Neural cell (in vitro differentiated cells): ENCODE results near the gene ARSD.

Experiments
- EP300 ChIP-seq: fragments of 450-650 bp; conservative IDR thresholded peaks from 2 replicates; pipeline ENCODE4 v1.6.1; 2014; ENCODE audit warnings: antibody characterized with exemption, mild to moderate bottlenecking, moderate library complexity; ENCODE audit not compliant: poor library complexity, severe bottlenecking
- EZH2 ChIP-seq: fragments of 200-600, 300-800 bp; shearing (Covaris generic), sonication (generic); IDR thresholded peaks from 2 replicates; pipeline ENCODE4 v1.6.1; 2014; ENCODE audit warnings: antibody characterized with exemption, low read length, borderline replicate concordance, mild to moderate bottlenecking; ENCODE audit not compliant: insufficient read depth, poor library complexity, severe bottlenecking
- MXI1 ChIP-seq: fragments of 450-650 bp; conservative IDR thresholded peaks from 2 replicates; pipeline ENCODE4 v1.6.1; 2014; ENCODE audit warnings: antibody characterized with exemption, mild to moderate bottlenecking; ENCODE audit not compliant: poor library complexity, severe bottlenecking
- POLR2AphosphoS5 ChIP-seq: IDR thresholded peaks from 2 replicates; pipeline ENCODE4 v1.6.1; 2012
- RAD21 ChIP-seq: fragments of 450-650 bp; conservative IDR thresholded peaks from 2 replicates; pipeline ENCODE4 v1.6.1; 2014; ENCODE audit warnings: antibody characterized with exemption, mild to moderate bottlenecking, moderate library complexity
- SMC3 ChIP-seq: fragments of 450-650 bp; conservative IDR thresholded peaks from 2 replicates; pipeline ENCODE4 v1.6.1; 2014; ENCODE audit warnings: antibody characterized with exemption, mild to moderate bottlenecking, moderate library complexity; ENCODE audit not compliant: poor library complexity
- TAF1 ChIP-seq: IDR thresholded peaks from 2 replicates; pipeline ENCODE4 v1.6.1; 2012; ENCODE audit warnings: low read depth
- TF ChIP-seq, protein P1 (sequence below): fragments of 450-650 bp; IDR thresholded peaks from 2 replicates; pipeline ENCODE4 v1.5.1; 2014; ENCODE audit warnings: antibody characterized with exemption, mild to moderate bottlenecking, moderate library complexity; ENCODE audit not compliant: poor library complexity, severe bottlenecking
- TF ChIP-seq, protein P2 (sequence below): IDR thresholded peaks from 2 replicates; pipeline ENCODE4 v1.6.1; 2012; ENCODE audit warnings: borderline replicate concordance

DNA sequence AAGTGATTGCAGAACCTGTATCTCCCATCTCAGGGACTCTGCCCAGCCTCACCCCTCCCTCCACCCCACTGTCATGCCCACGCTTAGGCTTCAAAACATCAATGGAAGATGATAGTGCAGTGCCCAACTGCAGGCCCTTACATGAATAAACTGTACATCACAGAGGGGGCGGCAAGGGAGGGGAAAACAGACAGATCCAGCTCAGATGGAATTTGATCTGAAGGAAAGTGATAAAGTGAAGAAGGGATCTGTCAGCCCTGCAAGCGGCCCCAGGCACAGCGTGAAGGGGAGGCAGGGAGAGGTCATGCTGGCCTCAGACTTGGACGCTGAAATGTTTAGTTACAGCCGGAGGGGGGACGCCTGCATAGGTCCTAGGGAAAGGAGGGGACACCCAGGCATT is 61.9 kb downstream of the ARSD start:
- TF ChIP-seq, protein P1, sequence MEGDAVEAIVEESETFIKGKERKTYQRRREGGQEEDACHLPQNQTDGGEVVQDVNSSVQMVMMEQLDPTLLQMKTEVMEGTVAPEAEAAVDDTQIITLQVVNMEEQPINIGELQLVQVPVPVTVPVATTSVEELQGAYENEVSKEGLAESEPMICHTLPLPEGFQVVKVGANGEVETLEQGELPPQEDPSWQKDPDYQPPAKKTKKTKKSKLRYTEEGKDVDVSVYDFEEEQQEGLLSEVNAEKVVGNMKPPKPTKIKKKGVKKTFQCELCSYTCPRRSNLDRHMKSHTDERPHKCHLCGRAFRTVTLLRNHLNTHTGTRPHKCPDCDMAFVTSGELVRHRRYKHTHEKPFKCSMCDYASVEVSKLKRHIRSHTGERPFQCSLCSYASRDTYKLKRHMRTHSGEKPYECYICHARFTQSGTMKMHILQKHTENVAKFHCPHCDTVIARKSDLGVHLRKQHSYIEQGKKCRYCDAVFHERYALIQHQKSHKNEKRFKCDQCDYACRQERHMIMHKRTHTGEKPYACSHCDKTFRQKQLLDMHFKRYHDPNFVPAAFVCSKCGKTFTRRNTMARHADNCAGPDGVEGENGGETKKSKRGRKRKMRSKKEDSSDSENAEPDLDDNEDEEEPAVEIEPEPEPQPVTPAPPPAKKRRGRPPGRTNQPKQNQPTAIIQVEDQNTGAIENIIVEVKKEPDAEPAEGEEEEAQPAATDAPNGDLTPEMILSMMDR = no peak
- TF ChIP-seq SMC3 (no peak), POLR2AphosphoS5 (no peak), MXI1 (no peak), EZH2 (no peak), TAF1 (no peak), RAD21 (no peak), EP300 (no peak)
- TF ChIP-seq, protein P2, sequence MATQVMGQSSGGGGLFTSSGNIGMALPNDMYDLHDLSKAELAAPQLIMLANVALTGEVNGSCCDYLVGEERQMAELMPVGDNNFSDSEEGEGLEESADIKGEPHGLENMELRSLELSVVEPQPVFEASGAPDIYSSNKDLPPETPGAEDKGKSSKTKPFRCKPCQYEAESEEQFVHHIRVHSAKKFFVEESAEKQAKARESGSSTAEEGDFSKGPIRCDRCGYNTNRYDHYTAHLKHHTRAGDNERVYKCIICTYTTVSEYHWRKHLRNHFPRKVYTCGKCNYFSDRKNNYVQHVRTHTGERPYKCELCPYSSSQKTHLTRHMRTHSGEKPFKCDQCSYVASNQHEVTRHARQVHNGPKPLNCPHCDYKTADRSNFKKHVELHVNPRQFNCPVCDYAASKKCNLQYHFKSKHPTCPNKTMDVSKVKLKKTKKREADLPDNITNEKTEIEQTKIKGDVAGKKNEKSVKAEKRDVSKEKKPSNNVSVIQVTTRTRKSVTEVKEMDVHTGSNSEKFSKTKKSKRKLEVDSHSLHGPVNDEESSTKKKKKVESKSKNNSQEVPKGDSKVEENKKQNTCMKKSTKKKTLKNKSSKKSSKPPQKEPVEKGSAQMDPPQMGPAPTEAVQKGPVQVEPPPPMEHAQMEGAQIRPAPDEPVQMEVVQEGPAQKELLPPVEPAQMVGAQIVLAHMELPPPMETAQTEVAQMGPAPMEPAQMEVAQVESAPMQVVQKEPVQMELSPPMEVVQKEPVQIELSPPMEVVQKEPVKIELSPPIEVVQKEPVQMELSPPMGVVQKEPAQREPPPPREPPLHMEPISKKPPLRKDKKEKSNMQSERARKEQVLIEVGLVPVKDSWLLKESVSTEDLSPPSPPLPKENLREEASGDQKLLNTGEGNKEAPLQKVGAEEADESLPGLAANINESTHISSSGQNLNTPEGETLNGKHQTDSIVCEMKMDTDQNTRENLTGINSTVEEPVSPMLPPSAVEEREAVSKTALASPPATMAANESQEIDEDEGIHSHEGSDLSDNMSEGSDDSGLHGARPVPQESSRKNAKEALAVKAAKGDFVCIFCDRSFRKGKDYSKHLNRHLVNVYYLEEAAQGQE = no peak
